ENCODE data around the gene TCEANC.

Gene TCEANC

GRCh38 chrX:13693341-13693961 is 40.5 kb downstream of the TCEANC start:
- DNase-seq = peak; percentile 79

- DNase-seq = no peak
Observed at GRCh38 chrX:13694359-13694758, 41.4 kb downstream of the TCEANC start.

DNA sequence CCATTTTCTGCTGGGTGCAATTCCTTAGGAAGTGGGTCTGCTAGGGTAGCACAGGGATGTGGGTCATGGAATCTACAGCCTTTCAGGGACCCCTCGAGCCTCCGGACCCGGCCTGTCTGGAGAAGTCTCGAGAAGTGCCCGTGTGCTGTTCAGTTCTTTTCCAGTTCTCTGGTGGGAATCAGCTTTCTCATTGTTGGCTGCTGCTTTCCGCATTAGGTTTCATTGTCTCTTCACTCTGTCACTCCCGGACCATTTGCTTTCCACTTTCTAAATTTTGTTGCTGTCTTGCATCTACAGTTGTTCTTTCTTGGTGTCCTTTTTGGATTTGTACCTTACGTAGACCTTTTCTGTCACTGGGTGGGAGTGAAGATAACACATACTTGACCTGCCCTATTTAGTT is 42.0 kb downstream of the TCEANC start:
- DNase-seq = no peak

DNA sequence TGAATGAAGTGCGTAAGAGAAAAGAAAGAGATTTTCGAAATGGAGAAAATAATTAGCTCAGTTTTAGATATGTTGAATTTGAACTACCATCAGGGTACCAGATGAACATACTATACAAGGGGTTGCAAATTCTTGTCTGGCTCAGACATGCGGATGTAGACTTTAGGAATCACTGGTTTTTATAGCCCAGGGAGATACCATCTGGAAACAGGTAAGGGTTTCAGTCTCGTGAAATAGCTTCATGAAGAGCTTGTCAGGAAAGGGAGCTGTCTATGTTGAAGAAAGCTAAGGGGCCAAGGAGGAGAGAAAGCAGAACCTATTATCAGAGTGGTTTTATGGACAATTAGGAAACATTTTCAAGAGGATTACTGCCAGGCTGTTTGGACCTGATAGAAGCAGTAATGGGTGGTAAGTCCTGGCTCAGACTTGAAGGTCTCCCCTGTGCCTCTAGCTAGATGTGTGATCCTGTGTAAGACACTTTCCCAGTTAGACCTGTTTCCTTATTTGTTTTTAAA is 42.7 kb downstream of the TCEANC start:
- DNase-seq = no peak

DNA sequence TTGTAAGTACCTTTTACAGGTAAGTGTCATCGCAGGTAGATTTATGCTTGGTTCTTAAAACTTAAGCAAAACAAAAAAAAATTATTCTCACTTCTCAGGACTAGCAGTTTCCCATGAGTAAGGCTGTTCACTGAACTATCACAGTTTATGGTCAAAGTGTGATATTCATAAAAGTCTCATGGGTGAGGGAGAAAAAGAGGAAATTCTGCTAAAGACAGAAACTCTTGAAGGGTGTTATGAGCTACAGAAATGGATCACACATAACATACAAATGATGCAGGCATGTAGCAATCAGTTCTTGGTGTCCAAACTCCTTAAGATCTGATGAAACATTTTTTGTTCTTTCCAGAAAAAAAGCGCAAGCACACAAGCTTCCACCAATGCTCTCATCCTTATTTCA is 44.5 kb downstream of the TCEANC start:
- DNase-seq = no peak

DNA sequence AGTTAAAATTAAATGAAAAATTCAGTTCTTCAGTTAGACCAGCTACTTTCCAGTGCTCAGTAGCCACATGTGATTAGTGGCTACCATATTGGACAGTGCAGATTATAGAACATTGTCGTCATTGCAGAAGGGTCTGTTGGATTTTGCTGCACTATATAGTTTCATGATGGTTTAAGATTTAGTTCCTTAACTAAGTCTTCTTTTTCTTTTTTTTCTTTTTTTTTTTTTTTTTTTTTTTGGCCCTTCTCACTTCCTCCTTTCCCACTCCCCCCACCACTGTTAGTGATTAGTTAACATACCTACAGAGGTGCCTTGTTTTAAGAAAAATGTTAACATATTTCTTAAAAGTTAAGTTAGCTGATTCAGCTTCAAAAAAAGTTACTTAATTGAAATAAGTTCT is 45.0 kb downstream of the TCEANC start:
- DNase-seq = no peak

DNA sequence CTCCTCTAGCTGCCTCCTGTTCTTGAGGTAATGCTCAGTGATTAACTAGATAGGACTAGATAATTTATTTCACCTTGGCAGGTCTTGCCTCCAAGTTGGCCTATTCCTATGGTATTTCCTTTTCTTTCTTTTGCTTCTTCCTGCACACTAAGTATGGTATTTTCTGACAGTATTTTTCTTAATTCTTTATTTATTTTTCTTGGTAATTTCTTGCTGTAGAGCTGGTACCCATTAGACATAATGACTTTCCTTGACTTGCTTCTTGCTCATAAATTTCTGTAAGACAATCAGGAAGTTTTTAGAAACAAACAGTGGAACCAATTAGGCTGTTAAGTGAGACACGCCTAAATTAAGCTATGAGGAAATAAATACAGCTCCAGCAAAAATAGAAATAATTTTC is 45.5 kb downstream of the TCEANC start:
- no peak for DNase-seq

- peak; percentile 54 for DNase-seq
Observed at GRCh38 chrX:13699183-13699826, 46.4 kb downstream of the TCEANC start.

- no peak for DNase-seq
Observed at GRCh38 chrX:13700380-13700779, 47.4 kb downstream of the TCEANC start.

- DNase-seq = no peak
Observed at GRCh38 chrX:13702111-13702789, 49.3 kb downstream of the TCEANC start.

GRCh38 chrX:13703135-13703534 is 50.2 kb downstream of the TCEANC start:
- DNase-seq = no peak

GRCh38 chrX:13703589-13703988 is 50.6 kb downstream of the TCEANC start:
- DNase-seq = no peak

DNA sequence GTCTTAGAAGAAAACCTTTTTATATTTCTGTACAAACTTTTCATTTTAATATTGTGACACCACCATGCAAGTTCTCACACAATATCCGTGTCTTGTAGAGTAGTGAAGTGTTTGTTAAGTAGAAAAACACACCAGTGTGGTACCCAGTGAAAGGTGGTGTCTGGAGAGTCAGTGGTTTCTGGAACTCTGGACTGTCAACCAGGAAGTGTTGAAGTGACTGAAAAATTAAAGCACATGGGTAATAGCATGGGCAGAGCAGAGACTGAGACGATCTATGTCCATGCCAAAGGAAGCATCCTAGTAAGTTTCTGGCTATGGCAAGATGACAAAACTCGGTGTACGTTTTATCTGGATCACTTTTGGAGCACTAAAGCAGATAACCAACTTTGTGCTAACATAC is 58.2 kb downstream of the TCEANC start:
- DNase-seq = no peak
